Activated T-helper 1 cell treated with anti-CD3 and anti-CD28 coated beads, Interleukin-2, amount 50 U/mL, for 16 hours (primary cell): ENCODE results near the gene PRAMEF18.
"Not testable (repeated sequence)": the region's sequence is repeated elsewhere in the genome, so short reads cannot be mapped to it uniquely, and the experiment has no call there.

Source experiments
- DNase-seq, 2 donors: peaks; one replicate each; pipeline ENCODE4 v3.0.0-alpha.2; 2020; ENCODE audit warnings: low read depth in 1 of 2, low spot score in 1 of 2

PRAMEF18 gene

DNA sequence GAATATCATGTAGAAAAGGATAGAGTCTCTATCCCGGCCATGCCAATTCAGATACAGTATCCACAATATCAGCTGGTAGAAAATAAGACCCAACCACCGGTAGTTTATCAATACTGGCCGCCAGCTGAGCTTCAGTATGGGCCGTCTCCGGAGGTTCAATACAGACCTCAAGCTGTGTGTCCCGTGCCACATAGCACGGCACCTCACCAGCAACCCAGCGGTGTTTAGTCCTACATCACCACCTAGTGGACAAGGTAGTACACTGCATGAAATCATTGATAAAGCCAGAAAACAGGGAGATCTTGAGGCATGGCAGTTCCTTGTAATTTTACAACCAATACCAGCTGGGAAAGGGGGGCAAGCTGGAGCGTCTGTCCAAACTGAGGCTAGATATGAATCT, 17.2 kb downstream of the PRAMEF18 start:
- DNase-seq: not testable (repeated sequence)

DNA sequence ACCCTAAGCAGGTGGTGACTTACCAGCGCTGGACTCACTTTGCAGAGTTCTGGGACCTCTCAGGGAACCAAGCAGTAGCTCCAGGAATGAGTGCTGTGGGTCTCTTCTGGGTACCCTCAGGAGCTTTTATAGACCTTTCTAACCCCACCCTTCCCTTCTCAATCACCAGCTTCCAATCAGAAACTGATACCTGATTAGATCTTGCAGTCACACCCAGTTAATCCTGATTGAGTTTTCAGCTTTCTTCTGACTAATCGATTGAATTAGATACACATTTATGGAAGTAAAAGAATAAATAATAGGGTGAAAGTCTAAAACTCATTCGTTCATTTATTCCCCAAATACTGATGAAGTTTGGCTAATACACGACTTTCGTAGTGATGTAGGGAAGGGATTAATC, 24.6 kb downstream of the PRAMEF18 start, which contains the start of gene PRAMEF13:
TSS of gene PRAMEF13 (minus strand) at position 101 of the 400 bp plus-strand sequence. CDS start 1,820 bp downstream, outside the sequence.
- not testable (repeated sequence) for DNase-seq
